Suppressor macrophage treated with lipopolysaccharide for 4 hours (primary cell): ENCODE results near the gene XIAP.
"Not testable (repeated sequence)": the region's sequence is repeated elsewhere in the genome, so short reads cannot be mapped to it uniquely, and the experiment has no call there.

Experiments
- DNase-seq: peaks from one replicate; pipeline ENCODE4 v3.0.0-alpha.2; 2020

XIAP gene

DNA sequence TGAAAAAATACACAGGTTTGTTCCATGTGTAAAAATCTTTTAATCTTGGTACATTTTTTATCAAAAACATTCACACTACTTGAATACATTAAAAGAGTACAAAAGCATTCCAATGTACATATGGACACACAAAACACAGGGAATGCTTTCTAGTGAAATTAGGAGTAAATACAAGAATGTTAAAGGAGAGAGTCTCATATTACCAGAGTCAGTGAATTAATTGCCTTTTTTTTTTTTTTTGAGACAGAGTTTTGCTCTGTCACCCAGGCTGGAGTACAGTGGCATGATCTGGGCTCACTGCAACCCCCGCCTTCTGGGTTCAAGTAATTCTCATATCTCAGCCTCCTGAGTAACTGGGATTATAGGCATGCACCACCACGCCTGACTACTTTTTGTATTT is 17.0 kb downstream of the XIAP start:
- DNase-seq = no peak

DNA sequence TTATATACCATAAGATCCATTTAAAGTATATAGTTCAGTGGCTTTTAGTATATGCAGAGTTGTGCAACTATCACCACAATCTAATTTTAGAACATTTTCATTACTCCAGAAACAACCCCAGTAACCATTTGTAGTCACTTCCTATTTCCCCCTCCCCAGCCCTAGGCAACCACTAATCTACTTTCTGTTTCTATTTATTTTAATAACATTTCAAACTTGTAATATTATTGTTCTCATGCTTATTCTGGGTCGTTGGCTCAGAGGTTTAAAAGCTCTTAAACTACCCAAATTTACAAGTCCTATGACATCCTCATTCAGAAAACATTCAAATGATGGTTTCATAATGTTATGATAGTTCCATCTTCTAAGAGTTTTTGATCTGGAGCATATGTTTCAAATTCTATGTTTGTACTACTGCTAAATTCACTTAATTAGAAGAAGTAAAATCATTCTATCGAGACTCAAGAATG is 18.4 kb downstream of the XIAP start:
- DNase-seq = peak; percentile 66

DNA sequence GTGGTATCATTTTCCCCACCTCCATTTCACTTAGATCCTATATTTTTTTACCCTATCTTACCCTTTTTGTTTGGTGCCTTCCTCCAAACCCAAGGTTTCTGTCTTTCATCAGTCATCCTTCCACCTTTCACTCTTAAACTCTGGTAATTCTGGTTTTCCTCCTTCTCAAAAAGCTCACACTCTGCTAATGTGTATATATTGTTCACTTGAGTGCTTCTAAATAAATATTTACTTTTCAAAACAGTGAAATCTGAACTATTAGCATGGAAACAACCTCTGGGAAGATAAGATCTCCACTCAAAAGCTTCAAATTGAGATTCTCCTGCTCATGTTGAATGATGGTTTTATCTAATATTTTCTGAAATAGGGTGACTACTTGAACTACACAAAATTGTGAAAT is 21.5 kb downstream of the XIAP start:
- DNase-seq = no peak

DNA sequence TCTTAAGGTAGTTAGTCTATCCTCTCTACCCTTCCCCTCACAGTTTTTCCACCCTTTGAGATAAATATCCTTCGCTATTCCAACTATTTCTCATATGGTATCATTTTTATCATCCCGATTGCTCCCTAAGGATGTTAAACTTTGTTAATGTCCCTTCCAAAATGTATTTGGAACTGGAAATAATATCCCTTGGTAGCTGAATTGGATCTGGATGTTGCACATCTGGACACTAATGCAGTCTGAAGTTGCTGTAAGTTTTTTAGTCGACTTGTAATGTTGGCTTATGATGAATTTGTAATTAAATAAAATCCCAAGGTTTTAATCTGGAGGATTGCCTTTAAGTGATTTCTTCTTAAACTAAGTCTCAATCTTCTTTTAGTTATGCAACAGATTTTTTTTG is 22.5 kb downstream of the XIAP start:
- DNase-seq = no peak

DNA sequence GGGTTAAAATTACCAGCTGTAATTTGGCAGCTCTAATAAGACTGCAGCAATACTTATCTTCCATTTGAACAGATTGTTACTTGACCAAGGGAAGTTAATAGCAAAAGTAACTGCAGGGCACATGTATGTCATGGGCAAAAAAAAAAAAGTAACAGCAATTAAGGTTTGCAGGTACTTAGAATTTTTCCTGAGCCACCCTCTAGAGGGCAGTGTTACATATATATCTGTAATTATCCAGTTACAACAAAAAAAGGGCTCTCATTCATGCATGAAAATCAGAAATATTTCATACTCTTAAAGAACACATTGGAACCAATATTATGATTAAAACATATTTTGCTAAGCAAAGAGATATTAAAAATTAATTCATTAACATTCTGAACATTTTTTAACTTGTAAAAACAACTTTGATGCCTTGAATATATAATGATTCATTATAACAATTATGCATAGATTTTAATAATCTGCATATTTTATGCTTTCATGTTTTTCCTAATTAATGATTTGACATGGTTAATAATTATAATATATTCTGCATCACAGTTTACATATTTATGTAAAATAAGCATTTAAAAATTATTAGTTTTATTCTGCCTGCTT is 25.1 kb downstream of the XIAP start:
- DNase-seq = peak; percentile 51

DNA sequence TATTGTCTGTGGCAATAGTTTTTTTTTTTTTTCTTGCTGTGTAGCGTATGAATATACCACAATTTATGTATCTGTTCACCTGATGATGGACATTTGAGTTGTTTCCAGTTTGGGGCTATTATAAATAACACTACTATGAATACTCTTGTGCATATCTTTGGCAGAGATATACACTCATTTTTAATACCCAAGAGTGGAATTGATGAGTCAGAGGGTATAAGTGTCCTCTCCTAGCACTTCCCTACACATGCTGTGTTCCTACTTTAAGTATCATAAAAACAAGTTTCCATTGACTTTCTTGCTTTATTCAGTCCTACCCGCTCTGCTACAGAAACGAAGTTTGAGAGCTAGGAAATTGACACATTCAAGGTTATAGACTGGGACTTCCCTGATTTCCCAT is 39.8 kb downstream of the XIAP start:
- DNase-seq = no peak

DNA sequence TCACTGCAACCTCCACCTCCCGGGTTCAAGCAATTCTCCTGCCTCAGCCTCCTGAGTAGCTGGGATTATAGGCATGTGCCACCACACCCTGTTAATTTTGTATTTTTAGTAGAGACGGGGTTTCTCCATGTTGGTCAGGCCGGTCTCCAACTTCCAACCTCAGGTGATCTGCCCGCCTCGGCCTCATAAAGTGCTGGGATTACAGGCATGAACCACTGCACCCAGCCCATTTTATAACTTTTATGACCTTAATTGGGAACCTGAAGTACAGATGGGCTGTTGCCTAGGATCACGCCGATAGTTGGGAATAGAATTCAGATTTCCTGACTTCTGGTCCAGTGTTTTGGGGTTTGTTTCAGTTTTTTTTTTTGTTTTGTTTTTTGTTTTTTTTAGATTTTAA is 43.4 kb downstream of the XIAP start:
- not testable (repeated sequence) for DNase-seq

DNA sequence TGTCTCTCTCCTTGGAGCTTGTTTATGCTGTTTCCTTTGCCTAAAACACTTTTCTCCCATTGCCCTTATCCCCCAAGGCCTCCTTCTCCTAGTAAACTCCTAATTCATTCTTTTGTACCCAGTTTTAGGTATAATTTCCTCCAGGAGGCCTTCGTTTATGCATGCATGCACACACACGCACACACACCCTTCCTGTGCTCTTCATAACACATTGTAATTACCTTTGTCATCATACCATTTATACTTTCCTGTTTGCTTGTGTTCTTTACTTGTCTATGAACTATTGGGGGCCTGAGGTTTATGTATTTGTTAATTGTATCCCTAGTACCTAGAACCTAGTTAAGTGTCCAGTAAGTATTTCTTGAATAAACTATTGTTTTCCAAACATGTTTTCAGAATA is 45.5 kb downstream of the XIAP start:
- no peak for DNase-seq

DNA sequence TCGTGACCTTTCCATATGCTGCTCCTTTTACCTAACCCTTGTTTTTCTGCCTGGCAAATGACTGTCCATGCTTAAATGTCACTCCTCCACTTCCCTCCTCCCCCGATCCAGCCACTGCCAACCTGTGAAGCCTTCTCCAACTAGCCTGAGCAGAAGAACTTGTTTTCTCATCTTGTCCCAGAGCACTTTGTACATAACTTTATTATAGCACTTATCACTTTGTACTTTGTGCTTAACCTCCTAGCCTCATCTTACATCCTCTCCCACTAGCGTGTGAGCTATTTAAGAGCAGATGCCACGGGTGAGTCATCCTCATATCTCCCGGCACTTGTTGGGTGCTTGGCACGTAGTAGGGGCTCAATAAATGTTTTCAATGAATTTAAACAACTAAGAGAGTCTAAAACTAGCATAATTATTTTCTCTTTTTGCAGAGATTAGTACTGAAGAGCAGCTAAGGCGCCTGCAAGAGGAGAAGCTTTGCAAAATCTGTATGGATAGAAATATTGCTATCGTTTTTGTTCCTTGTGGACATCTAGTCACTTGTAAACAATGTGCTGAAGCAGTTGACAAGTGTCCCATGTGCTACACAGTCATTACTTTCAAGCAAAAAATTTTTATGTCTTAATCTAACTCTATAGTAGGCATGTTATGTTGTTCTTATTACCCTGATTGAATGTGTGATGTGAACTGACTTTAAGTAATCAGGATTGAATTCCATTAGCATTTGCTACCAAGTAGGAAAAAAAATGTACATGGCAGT is 46.9 kb downstream of the XIAP start:
- no peak for DNase-seq

DNA sequence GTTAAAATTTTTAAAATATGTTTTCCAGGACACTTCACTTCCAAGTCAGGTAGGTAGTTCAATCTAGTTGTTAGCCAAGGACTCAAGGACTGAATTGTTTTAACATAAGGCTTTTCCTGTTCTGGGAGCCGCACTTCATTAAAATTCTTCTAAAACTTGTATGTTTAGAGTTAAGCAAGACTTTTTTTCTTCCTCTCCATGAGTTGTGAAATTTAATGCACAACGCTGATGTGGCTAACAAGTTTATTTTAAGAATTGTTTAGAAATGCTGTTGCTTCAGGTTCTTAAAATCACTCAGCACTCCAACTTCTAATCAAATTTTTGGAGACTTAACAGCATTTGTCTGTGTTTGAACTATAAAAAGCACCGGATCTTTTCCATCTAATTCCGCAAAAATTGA is 49.7 kb downstream of the XIAP start:
- DNase-seq = peak; percentile 35

DNA sequence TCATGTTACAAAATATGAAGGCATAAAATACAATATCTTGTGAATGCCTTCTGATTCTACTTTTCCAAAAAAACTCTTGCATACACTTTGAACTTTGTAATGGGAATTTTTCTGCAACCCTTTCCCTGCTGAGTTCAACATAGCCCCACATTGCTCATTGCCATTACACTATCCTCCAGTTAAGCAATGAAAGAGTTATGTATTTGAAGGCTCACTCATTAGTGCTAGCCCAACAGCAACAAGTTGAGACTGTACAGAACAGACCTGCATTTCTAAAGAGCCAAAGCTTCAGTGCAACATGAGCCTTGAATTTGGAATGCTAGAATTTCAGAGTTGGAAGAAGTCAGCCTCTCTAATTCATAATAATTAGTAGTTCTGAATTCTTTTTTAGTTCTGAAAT is 57.2 kb downstream of the XIAP start:
- peak; percentile 6 for DNase-seq

DNA sequence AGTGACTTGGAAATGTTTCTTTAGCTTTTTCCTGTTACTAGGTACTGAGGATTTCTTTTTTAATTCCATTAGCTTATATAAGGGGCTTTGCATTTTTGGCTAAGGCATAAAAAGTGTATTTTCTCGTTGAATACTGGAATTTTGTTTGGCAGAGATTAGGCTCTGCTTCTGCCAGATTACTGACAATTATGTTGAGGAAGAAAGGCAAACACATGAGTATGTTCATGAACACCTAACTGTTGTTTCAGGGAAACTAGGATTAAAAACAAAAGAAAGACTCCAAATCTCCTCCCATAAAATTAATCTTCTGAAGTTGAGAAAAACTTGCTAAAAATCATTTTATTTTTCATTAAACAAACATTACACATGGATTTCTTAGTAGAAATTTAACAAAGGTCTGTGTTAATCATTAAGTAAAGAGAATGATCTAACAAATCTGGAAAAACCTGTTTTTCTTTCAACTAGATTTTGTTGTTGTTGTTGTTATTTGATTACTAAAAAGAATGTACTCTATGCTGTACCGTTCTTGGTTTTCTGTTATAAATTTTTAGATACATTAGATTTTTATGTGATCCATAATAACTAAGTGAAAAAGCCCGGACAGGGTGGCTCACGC is 58.4 kb downstream of the XIAP start:
- no peak for DNase-seq

DNA sequence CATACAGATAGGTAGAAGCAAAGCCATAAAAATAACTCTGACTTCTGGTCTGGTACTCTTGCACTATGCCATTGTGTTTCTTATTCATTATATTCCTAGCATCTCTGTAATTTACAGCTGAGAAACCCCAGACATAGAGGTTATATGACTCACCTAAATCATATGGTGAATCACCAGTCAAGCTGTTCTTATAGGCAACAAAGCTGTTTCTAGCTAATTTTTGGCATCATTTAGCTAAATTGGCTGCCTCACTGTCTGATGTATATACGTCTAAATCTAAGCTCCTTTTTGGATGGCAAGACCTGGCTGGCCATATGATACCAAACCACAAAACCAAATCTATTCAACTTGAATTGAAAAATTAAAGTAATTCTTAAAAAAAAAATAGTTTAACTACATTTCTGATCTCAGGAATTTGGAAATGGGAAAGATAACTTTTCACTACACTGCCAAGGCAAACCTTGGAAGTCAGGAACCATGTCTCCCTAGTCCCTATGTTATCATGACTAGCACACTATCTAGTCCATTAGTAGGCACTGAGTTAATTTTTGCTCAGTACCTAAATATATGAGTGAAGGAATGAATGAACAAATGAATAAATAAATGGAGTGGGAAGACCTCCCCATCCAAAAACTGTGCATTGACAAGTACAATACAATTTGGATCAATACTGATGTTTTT is 60.4 kb downstream of the XIAP start:
- DNase-seq = peak; percentile 19

DNA sequence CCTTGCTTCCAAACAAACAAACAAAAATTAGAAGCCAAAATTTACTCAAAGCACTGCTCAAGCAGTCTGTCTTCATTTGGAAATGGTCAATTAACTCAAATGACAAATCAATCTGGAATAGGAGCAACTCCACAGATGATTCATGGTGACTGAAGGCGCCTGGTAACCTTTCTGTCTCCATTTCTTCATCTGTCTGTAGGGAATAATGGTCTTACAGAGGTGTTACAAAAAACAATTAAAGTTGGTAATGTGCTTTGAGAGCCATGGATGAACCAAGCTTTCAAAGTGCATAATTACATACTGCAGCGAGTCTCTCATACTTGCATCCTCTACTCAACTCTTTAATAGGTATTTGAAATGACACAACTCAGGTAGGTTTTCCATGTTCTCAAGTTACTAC is 63.4 kb downstream of the XIAP start:
- DNase-seq = no peak

DNA sequence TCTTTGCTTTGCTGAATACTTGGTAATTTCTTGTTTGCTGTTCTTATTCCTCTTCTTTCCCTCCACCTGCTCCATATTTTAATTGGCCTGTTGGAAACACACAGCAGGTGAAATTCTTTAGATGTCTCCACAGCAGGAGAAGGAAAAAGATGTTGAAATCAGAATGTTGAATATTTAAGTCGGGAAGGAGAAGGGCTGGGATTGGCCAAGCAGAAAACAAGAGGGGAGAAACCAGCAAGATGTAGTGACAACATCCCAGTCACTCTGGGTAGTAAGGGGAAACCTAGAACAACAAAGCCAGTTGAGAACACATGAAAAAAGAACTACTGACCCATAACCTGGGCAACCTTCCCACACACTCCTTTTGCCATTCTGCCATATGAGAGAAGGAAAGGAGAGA is 64.3 kb downstream of the XIAP start:
- DNase-seq = no peak

DNA sequence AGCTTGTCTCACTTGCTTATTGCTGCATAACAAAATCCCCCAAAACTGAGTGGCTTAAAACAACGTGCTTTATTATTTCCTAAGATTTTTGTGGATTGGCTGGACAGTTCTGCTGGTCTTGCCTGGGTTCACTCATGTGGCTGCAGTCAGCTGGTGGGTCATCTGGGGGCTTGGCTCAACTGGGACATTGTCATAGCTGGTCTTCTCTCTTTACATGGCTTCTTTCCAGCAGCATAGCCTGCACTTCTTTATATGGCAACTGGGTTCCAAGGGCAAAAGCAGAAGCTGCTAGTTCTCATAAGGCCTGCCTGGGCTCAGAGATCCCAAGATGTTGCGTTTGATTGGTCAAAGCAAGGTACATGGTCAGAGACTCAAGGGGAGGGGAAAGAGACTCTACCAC is 68.0 kb downstream of the XIAP start:
- no peak for DNase-seq

DNA sequence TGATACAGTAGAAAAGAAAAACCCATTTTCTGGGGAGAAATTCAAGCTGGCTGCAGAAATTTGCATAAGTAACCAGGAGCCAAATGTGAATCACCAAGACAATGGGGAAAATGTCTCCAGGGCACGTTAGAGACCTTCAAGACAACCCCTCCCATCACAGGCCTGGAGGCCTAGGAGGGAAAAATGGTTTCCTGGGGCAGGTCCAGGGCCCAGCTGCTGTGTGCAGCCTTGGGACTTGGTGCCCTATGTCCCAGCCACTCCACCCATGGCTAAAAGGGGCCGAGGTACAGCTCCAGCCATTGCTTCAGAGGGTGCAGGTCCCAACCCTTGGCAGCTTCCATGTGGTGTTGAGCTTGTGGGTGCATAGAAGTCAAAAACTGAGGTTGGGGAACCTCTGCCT is 72.2 kb downstream of the XIAP start:
- not testable (repeated sequence) for DNase-seq

DNA sequence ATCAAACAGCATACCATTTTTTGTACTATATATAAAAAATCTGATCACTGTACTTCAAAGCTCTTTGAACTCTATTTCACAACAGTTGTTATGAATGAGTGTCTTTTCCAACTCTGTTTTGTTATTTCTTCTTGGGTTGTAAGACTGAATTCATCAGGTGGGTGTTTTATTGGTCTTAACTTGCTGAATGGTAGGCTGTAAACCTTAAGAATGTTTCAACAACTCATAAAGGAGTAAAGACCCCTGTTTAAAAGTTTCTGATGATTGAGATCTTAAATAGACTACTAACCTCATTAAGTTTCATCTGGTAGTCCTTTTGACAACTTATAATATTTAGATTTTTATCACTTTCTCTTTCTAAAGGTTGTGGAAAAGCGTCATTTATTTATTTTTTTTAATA is 83.2 kb downstream of the XIAP start:
- DNase-seq = no peak

DNA sequence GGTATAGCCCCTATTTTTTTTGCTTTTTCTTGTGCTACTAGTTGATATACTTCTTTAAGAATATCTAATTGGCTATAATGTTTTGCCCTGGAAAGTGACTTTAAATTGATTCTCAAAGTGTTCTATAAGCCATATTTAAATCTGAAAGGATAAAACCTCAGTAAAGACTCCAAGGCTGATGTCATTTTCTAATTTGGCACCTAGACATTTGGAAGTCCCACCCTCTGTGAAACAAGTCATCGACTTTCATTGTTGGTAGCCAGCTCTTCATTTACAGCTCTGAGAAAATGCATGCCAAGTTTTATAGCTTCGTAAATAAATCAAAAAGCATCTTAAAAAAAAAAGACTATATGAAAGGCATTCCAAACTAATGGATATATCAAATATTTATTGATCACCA is 83.6 kb downstream of the XIAP start:
- no peak for DNase-seq

DNA sequence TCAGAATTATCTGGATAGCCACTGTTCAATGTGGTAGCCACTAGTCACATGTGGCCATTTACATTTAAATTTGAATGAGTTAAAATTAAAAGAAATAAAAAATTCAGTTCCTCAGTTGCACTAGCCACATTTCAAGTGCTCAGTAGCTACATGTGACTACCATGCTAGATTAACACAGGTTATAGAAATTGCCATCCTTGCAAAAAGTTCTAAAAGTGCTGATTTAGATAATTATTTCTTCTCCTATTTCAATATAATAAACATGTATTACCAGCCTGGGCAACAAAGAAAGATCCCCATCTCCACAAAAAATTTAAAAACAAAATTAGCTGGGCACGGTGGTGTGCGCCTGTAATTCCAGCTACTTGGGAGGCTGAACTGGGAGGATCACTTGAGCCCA is 90.0 kb downstream of the XIAP start:
- no peak for DNase-seq

DNA sequence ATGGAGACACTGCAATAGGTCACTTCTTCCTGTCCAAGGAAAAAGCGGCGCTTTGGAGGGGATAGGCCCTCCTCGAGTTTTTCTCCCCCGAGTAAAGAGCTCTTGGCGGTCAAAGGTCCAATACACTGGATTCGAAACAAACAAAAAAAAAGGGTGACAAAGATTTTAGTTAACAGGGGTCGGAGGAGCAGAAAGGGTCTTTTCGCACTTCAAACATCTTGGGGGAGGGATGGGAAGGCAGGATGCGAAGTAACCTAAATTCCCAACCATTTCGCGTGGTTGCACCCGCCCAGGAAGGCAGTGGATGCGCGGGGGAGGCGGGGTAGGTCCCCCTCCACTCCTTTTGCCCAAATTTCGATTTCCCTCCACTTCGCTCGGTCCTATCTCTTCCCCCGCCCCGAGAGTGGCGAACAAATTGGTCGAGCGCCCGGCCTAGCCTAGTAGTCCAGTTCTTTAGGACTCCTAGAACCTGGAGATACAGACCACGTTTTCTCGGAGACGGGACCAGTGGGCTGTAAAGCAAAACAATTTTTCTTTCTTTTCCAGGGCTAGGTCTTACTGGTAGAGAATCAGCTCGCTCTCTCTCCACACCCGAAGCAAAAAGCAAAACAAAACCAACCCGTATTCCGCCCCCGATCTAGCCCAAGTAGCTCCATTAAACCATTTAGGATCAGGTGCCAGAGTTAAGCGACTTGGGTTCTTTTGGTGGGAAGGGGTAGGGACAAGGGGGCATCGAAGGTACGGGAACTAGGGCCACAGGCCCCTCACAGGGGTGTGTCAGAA is 99.6 kb downstream of the XIAP start:
- DNase-seq = peak; percentile 32

DNA sequence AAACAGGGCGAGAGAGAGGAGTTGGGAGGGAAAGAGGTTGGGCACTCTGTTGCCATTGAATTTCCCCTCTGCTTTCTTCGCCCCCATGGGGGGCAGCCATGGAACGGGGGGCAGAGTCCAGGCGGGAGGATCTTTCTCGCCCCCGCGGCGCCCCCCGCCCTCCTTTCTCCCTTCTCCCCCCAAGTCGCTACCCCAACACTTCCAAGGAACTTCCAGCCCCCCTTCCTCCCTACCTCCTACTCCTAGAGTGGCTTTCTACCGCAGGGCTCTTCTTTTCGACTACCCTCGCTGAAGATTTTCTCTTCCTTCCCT is 101.1 kb downstream of the XIAP start:
- no peak for DNase-seq
